Prostate gland (tissue), 2 donors: Measurements from ENCODE around the gene DNAH12. TPM values are rescaled to one million over a fixed set of nuclear protein-coding genes. Genes with fewer than 3 reads are reported as not detected.

Experiments
- DNase-seq: peaks from one replicate; pipeline ENCODE4 v3.0.0-alpha.2; 2019; ENCODE audit warnings: low spot score
- H3K27ac ChIP-seq, 2 donors: fragments of 200-600 bp; sonication (generic); 2 replicates each; pipeline ENCODE4 v1.5.1; 2017 to 2019
- H3K27me3 ChIP-seq: fragments of 200-600 bp; sonication (generic); replicated peaks from 2 replicates; pipeline ENCODE4 v1.5.1; 2019; ENCODE audit not compliant: insufficient read depth
- H3K36me3 ChIP-seq, 2 donors: fragments of 200-600 bp; sonication (generic); 1 replicate in 1 of 2; 2 replicates in 1 of 2; pipeline versions ENCODE4 v1.5.1 to v1.8.1; 2017 to 2019
- H3K4me1 ChIP-seq: fragments of 200-600 bp; sonication (generic); replicated peaks from 2 replicates; pipeline ENCODE4 v1.5.1; 2019
- H3K4me3 ChIP-seq, 2 donors: fragments of 200-600 bp; sonication (generic); 2 replicates each; pipeline ENCODE4 v1.5.1; 2017 to 2019
- H3K9me3 ChIP-seq: fragments of 200-600 bp; sonication (generic); 2 replicates; pipeline ENCODE4 v1.5.1; 2017
- POLR2A ChIP-seq: fragments of 450-650 bp; IDR thresholded peaks from one replicate; pipeline ENCODE4 v1.6.1; 2016; ENCODE audit warnings: antibody characterized with exemption, mild to moderate bottlenecking
- POLR2AphosphoS5 ChIP-seq: sonication (generic); formaldehyde crosslinking; IDR thresholded peaks from one replicate; pipeline ENCODE4 v1.6.1; 2017; ENCODE audit warnings: antibody characterized with exemption
- WGBS: methylation state at CpG from one replicate; pipeline ENCODE4 v1.1.5; 2018; 5-methylcytosine and 5-hydroxymethylcytosine counted together
- intact Hi-C: fragments of 100-400 bp; cut with DNase I; formaldehyde crosslinking; loops from one replicate; pipeline ENCODE4 v1.14.2; 2022
- total RNA-seq, 2 donors: library from RNA; depleted of rRNA; stranded (reverse); fragments of >200 nt; gene quantifications; one replicate each; pipeline ENCODE4 v1.1.0, GENCODE V29; 2016
- TF ChIP-seq, protein P1 (sequence below), 4 experiments: fragments of 200-600 bp in 2 of 4; fragments of 450-650 bp in 2 of 4; sonication (generic) in 2 of 4; IDR thresholded peaks; 1 replicate in 3 of 4; 2 replicates in 1 of 4; pipeline ENCODE4 v1.5.1; 2016 to 2019; ENCODE audit warnings: antibody characterized with exemption in 4 of 4, mild to moderate bottlenecking in 2 of 4, moderate library complexity in 2 of 4

The DNAH12 gene
- 1 to 10 TPM in 1 of 2 donors, under 1 TPM in 1; 0.05 to 1.8 TPM for total RNA-seq

DNA sequence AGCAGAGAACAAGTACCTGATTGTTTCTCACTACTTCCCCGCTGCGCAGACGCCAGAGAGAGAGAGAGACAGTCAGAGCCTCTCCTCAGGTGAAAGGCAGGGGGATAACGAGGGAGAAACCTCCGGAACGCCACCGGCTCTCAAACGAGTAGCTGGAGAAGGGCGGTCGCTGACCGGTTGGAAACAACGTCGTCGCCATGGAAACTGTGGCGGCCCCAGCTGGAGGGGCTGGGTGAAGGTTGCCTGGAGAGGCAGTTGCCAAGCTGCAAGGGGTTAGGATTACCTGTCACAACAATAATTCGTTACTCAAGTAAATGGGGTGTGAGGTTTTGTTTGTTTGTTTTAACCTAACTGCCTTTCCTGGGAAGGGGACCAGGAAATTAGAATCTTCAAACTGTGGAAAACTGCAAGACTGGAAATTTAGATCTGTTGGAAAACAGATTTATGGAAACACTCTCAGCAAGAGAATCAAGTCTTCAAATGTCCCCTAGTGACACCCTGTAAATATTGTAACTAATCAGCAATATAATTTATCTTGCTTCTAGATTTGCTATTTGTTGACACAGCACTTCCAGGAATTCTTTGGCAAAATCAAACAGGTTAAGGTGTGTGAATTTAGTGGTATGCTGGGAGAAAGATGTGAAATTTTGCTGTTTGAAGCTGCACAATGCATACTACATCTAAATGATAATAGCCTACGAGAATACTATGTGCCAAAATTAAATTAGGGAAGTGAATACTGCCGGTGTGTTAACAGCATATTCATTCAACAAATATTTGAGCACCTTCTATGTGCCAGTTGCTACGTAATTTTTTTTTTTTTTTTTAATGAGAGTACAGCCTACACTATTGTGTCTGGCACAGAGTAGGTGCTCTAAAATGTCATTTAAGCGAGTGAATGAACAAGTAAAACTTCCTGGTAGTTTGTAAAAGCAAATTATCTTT is at the start of gene DNAH12:
Gene DNAH12, minus strand, starts transcription at position 164 of the 945 bp plus-strand sequence. CDS start 1,474 bp downstream, outside the sequence.
- Histone ChIP-seq H3K9me3 (no peaks in the 10 kb centered on the region), H3K4me3 (peak within 1 kb of the TSS; percentile 14 to 22), H3K27ac (peak within 1 kb of the TSS in 1 of 2 donors; percentile 62), H3K27me3 (no peaks in the 10 kb centered on the region), H3K4me1 (no peaks in the 10 kb centered on the region), H3K36me3 (no peaks in the 10 kb centered on the region)
- WGBS = 4% methylated on average over 20 of the region's 20 CpGs
- TF ChIP-seq, protein P1, sequence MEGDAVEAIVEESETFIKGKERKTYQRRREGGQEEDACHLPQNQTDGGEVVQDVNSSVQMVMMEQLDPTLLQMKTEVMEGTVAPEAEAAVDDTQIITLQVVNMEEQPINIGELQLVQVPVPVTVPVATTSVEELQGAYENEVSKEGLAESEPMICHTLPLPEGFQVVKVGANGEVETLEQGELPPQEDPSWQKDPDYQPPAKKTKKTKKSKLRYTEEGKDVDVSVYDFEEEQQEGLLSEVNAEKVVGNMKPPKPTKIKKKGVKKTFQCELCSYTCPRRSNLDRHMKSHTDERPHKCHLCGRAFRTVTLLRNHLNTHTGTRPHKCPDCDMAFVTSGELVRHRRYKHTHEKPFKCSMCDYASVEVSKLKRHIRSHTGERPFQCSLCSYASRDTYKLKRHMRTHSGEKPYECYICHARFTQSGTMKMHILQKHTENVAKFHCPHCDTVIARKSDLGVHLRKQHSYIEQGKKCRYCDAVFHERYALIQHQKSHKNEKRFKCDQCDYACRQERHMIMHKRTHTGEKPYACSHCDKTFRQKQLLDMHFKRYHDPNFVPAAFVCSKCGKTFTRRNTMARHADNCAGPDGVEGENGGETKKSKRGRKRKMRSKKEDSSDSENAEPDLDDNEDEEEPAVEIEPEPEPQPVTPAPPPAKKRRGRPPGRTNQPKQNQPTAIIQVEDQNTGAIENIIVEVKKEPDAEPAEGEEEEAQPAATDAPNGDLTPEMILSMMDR (IDR thresholded peaks at IDR 0.05) = no peak
- TF ChIP-seq POLR2A = no peak
- TF ChIP-seq POLR2AphosphoS5 = no peak
- intact Hi-C loops = no loop called here
- peak; percentile 43 for DNase-seq

DNA sequence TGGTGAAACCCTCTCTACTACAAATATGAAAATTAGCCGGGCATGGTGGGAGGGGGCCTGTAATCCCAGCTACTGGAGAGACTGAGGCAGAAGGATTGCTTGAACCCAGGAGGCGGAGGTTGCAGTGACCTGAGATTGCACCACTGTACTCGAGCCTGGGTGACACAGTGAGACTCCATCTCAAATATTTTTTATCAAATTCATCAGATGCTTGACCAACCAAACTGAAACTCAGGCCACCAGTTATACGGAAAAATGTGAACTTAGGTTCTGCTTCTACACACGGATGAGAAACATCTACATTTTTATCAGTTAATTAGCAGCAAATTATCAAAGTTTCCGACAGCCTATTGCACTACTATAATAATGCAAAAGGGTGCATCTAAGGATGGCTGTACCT is 48.2 kb upstream of the DNAH12 start:
- Histone ChIP-seq H3K36me3 (no peaks in the 10 kb centered on the region), H3K9me3 (no peaks in the 10 kb centered on the region), H3K4me3 (no peak overlapping the region), H3K27me3 (no peaks in the 10 kb centered on the region), H3K27ac (no peak overlapping the region), H3K4me1 (no peaks in the 10 kb centered on the region)
- 78% methylated on average over 6 of the region's 6 CpGs for WGBS
- intact Hi-C loops = no loop called here
- DNase-seq = no peak
- TF ChIP-seq, protein P1 (IDR thresholded peaks at IDR 0.05) = no peak

- H3K9me3 ChIP-seq = no peaks in the 10 kb centered on the region
- no peaks in the 10 kb centered on the region for H3K36me3 ChIP-seq
- intact Hi-C loops = no loop called here
- no peaks in the 10 kb centered on the region for H3K27me3 ChIP-seq
- H3K27ac ChIP-seq = no peak overlapping the region
- DNase-seq = no peak
- no peaks in the 10 kb centered on the region for H3K4me1 ChIP-seq
- TF ChIP-seq POLR2AphosphoS5 (no peak), POLR2A (no peak)
- TF ChIP-seq, protein P1 (IDR thresholded peaks at IDR 0.05) = no peak
- 76% methylated on average over 2 of the region's 2 CpGs for WGBS
- no peak overlapping the region for H3K4me3 ChIP-seq
Observed at GRCh38 chr3:57587905-57588304, 43.8 kb upstream of the DNAH12 start.

- TF ChIP-seq POLR2A (no peak), POLR2AphosphoS5 (no peak)
- TF ChIP-seq, protein P1 (IDR thresholded peaks at IDR 0.05) = no peak
- no peak overlapping the region for H3K27ac ChIP-seq
- no peaks in the 10 kb centered on the region for H3K36me3 ChIP-seq
- WGBS = 79% methylated on average over 6 of the region's 6 CpGs
- no peaks in the 10 kb centered on the region for H3K9me3 ChIP-seq
- intact Hi-C loops = no loop called here
- DNase-seq = no peak
- no peak overlapping the region for H3K4me3 ChIP-seq
- H3K4me1 ChIP-seq = no peaks in the 10 kb centered on the region
- no peaks in the 10 kb centered on the region for H3K27me3 ChIP-seq
Observed at GRCh38 chr3:57586778-57587177, 42.6 kb upstream of the DNAH12 start.

DNA sequence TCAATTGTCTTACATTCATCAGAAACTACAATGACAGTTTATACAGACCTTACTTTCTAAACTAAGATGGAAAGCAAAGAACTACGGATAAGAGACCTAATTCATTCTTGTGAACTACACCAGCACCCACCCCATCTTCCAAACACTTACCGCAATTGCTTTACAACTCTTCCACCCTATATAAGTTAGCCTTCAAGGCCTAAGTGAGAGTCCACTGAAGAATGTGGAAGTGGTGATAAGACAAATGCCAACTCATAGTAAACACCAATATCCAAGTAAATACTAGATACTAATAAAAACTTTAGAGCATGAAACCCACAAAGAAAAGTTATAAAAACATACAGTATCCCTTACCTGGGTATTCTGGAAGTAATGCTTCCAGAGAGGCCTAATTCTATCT is 39.4 kb upstream of the DNAH12 start:
- TF ChIP-seq, protein P1 (IDR thresholded peaks at IDR 0.05) = no peak
- TF ChIP-seq POLR2A = no peak
- no peak for TF ChIP-seq POLR2AphosphoS5
- H3K36me3 ChIP-seq = no peaks in the 10 kb centered on the region
- H3K9me3 ChIP-seq = no peaks in the 10 kb centered on the region
- 86% methylated on average over 2 of the region's 2 CpGs for WGBS
- intact Hi-C loops = no loop called here
- H3K27me3 ChIP-seq = no peaks in the 10 kb centered on the region
- DNase-seq = no peak
- H3K4me1 ChIP-seq = no peaks in the 10 kb centered on the region
- H3K27ac ChIP-seq = no peak overlapping the region
- no peak overlapping the region for H3K4me3 ChIP-seq
